ENCODE data around the gene MRPL3.

Gene MRPL3

DNA sequence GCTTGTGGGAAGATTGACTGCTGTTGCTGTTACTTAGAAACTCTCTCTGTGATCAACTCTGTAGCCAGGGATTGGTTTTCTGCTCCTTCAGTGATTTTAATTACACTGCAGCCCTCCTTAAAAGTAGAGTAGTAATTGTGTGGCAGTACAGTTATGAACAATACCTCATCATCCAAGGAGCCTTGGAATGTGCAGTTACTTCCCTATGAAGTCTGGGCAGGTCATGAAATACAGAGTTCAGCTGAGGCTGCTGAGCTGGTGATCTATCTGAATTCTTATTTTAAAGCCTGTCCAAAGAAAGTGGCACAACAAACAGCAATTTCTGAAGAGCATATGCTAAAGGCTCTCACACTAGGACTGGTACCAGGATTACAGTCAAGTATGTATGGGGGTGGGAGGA is 37.4 kb upstream of the MRPL3 start:
- Histone ChIP-seq H3K9me3 (ENCODE audit: control insufficient read depth, insufficient read depth, low read length) (no peaks in the 10 kb centered on the region), H3K27ac (ENCODE audit: low read length) (no peak overlapping the region), H3K4me1 (ENCODE audit: control insufficient read depth, insufficient read depth, low read length) (peaks cover 5% of the 10 kb centered on the region; the same call in 1 of the 2 replicates), H3K4me3 (ENCODE audit: low read length) (no peak overlapping the region), H3K36me3 (ENCODE audit: control insufficient read depth, insufficient read depth, low read length) (no peaks in the 10 kb centered on the region), H3K27me3 (ENCODE audit: control insufficient read depth, insufficient read depth, low read length) (no peaks in the 10 kb centered on the region)
- DNase-seq (ENCODE audit: low read depth, low spot score): no peak

DNA sequence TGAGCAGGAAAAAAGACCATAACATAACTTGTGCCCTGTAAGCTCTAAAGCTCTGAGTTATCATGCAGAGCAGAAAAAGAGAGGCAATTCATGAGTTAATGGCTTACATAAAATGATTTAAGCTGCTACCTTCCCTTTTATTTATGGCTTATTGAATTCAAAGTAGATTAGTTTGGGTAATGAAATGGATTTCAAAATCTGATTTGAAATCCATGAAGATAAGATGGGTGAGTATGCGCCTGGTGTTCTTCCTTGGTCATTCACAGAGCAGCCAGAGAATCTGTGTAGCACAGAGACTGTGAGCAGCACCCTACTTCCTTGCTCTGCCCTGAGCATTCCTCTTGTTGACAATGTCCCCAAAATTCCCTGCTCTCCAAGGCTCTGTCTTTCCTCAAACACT is 36.2 kb upstream of the MRPL3 start:
- Histone ChIP-seq H3K36me3 (ENCODE audit: control insufficient read depth, insufficient read depth, low read length) (no peaks in the 10 kb centered on the region), H3K9me3 (ENCODE audit: control insufficient read depth, insufficient read depth, low read length) (no peaks in the 10 kb centered on the region), H3K27me3 (ENCODE audit: control insufficient read depth, insufficient read depth, low read length) (no peaks in the 10 kb centered on the region), H3K4me1 (ENCODE audit: control insufficient read depth, insufficient read depth, low read length) (peaks cover 5% of the 10 kb centered on the region; the same call in 1 of the 2 replicates), H3K27ac (ENCODE audit: low read length) (no peak overlapping the region), H3K4me3 (ENCODE audit: low read length) (no peak overlapping the region)
- no CpG with 5 or more reads among the region's 1 CpG for WGBS (ENCODE audit: insufficient coverage, insufficient read length)
- no peak for DNase-seq (ENCODE audit: low read depth, low spot score)

DNA sequence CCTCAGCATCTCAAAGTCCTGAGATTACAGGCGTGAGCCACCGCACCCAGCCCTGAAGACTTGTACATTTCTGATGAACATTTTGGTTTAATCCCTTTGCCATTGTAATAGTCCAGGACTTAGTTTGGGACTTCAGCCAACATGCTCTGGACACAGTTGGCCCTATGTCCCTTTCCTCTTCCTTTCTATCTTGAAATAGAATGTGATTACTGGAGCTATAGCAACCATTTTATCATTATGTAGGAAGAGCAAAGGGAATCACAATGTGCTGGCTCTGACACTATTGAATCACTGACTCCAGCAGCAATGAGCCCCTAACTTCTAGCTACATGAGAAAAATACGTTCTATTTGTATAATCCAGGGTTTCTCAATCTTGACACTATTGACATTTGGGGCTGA is 34.8 kb upstream of the MRPL3 start:
- no CpG with 5 or more reads among the region's 3 CpGs for WGBS (ENCODE audit: insufficient coverage, insufficient read length)
- peaks cover 5% of the 10 kb centered on the region; the same call in 1 of the 2 replicates for H3K4me1 ChIP-seq (ENCODE audit: control insufficient read depth, insufficient read depth, low read length)
- no peak overlapping the region for H3K27ac ChIP-seq (ENCODE audit: low read length)
- no peak for DNase-seq (ENCODE audit: low read depth, low spot score)
- no peaks in the 10 kb centered on the region for H3K27me3 ChIP-seq (ENCODE audit: control insufficient read depth, insufficient read depth, low read length)
- no peaks in the 10 kb centered on the region for H3K9me3 ChIP-seq (ENCODE audit: control insufficient read depth, insufficient read depth, low read length)
- no peaks in the 10 kb centered on the region for H3K36me3 ChIP-seq (ENCODE audit: control insufficient read depth, insufficient read depth, low read length)
- H3K4me3 ChIP-seq (ENCODE audit: low read length): no peak overlapping the region

DNA sequence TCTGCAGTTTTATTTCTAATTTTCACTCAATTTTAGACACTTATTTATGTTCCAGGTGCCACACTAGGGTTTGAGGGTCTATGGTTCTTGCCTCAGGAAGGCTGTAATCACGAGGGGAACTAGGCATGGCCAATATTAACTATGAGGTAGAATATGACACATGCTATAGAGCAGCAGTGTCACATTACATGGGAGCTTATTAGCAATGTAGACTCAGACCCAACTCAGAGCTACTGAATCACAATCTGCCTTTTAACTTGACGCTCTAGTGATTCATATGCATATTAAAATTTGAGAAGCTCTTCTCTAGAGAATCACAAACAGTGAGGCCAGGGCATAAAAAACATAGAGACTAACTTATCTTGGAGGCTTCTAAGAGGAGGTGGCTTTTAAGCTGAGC is 32.8 kb upstream of the MRPL3 start:
- no peak for DNase-seq (ENCODE audit: low read depth, low spot score)
- no peaks in the 10 kb centered on the region for H3K27me3 ChIP-seq (ENCODE audit: control insufficient read depth, insufficient read depth, low read length)
- WGBS (ENCODE audit: insufficient coverage, insufficient read length): no CpG with 5 or more reads among the region's 2 CpGs
- H3K4me1 ChIP-seq (ENCODE audit: control insufficient read depth, insufficient read depth, low read length): peaks cover 5% of the 10 kb centered on the region; the same call in 1 of the 2 replicates
- no peaks in the 10 kb centered on the region for H3K9me3 ChIP-seq (ENCODE audit: control insufficient read depth, insufficient read depth, low read length)
- H3K4me3 ChIP-seq (ENCODE audit: low read length): no peak overlapping the region
- H3K27ac ChIP-seq (ENCODE audit: low read length): no peak overlapping the region
- H3K36me3 ChIP-seq (ENCODE audit: control insufficient read depth, insufficient read depth, low read length): no peaks in the 10 kb centered on the region

DNA sequence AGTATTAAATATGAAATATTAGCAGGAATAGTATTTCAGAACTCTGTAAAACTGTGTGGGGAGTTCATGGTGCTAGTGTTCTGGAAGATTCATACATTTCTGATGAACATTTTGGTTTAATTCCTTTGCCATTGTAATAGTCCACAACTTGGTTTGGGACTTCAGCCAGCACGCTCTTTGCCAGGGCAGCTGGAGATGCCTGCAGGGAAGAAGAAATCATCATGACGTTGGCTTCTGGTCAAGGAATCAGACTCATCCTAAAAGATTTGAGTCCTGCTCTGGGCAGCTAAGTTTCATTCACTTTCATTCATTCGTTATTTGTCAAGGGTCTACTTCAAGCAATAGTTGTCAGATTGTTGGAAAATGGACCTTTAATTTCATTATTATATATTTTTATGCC is 32.4 kb upstream of the MRPL3 start:
- H3K4me3 ChIP-seq (ENCODE audit: low read length): no peak overlapping the region
- no peaks in the 10 kb centered on the region for H3K9me3 ChIP-seq (ENCODE audit: control insufficient read depth, insufficient read depth, low read length)
- DNase-seq (ENCODE audit: low read depth, low spot score): no peak
- WGBS (ENCODE audit: insufficient coverage, insufficient read length): no CpG with 5 or more reads among the region's 3 CpGs
- no peaks in the 10 kb centered on the region for H3K36me3 ChIP-seq (ENCODE audit: control insufficient read depth, insufficient read depth, low read length)
- peaks cover 5% of the 10 kb centered on the region; the same call in 1 of the 2 replicates for H3K4me1 ChIP-seq (ENCODE audit: control insufficient read depth, insufficient read depth, low read length)
- H3K27ac ChIP-seq (ENCODE audit: low read length): no peak overlapping the region
- no peaks in the 10 kb centered on the region for H3K27me3 ChIP-seq (ENCODE audit: control insufficient read depth, insufficient read depth, low read length)

DNA sequence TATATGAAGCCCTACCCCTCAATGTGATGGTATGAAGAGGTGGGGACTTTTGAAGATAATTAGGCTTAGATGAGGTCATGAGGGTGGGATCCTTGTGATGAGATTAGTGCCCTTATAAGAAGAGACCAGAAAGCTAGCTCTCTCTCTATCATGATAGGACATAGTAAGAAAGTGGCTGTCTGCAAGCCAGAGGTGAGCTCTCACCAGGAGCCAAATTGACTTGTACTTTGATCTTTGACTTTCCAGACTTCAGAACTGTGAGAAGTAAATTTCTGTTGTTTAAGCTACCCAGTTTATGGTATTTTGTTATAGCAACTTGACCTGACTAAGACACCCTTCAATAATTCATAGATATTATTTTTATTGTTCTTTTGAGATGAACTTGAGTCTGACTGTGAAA is 29.9 kb upstream of the MRPL3 start:
- H3K27me3 ChIP-seq (ENCODE audit: control insufficient read depth, insufficient read depth, low read length): no peaks in the 10 kb centered on the region
- DNase-seq (ENCODE audit: low read depth, low spot score): no peak
- no peaks in the 10 kb centered on the region for H3K36me3 ChIP-seq (ENCODE audit: control insufficient read depth, insufficient read depth, low read length)
- no peak overlapping the region for H3K4me3 ChIP-seq (ENCODE audit: low read length)
- H3K4me1 ChIP-seq (ENCODE audit: control insufficient read depth, insufficient read depth, low read length): peaks cover 5% of the 10 kb centered on the region; the same call in 1 of the 2 replicates
- no peak overlapping the region for H3K27ac ChIP-seq (ENCODE audit: low read length)
- no peaks in the 10 kb centered on the region for H3K9me3 ChIP-seq (ENCODE audit: control insufficient read depth, insufficient read depth, low read length)

DNA sequence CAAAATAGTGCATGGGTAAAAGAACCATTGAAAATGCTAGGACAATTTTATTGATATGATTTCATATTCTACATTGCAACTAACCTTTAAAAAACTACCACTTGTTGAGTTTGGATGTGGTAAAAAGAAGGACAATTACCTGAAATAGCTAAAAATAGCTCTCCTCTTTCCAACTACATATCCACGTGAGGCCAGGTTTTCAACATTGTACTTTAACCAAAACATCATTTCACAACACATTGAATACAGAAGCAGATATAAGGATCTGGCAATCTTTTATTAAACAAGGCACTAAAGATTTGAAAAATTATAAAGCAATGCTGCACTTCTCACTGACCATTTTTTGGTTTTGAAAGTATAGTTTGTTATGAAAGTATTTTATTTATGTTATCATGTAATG is 28.1 kb upstream of the MRPL3 start:
- DNase-seq (ENCODE audit: low read depth, low spot score): no peak
- Histone ChIP-seq H3K4me1 (ENCODE audit: control insufficient read depth, insufficient read depth, low read length) (peaks cover under 1% of the 10 kb centered on the region; the same call in 1 of the 2 replicates), H3K4me3 (ENCODE audit: low read length) (no peak overlapping the region), H3K36me3 (ENCODE audit: control insufficient read depth, insufficient read depth, low read length) (no peaks in the 10 kb centered on the region), H3K27me3 (ENCODE audit: control insufficient read depth, insufficient read depth, low read length) (no peaks in the 10 kb centered on the region), H3K9me3 (ENCODE audit: control insufficient read depth, insufficient read depth, low read length) (no peaks in the 10 kb centered on the region), H3K27ac (ENCODE audit: low read length) (no peak overlapping the region)
- WGBS (ENCODE audit: insufficient coverage, insufficient read length): no CpG with 5 or more reads among the region's 1 CpG

DNA sequence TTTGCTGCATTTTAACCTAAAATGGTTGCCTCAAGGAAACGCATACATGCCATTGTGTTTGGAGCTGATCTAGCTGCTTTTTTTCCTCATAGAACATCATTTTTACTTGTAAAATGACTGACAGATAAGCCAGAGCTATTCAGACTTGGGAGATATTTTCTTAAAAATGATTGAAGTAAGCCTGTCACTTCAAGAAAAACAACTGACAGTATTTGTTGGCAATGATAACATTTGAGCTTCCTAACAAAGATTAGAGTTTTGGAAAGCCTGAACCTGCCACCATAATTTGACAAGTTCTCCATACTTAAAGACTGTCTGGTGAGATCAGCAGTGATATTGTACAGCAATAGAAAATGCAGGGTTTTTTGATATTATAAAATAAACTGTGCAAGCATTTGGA is 27.6 kb upstream of the MRPL3 start:
- Histone ChIP-seq H3K4me3 (ENCODE audit: low read length) (no peak overlapping the region), H3K27me3 (ENCODE audit: control insufficient read depth, insufficient read depth, low read length) (no peaks in the 10 kb centered on the region), H3K27ac (ENCODE audit: low read length) (no peak overlapping the region), H3K4me1 (ENCODE audit: control insufficient read depth, insufficient read depth, low read length) (no peaks in the 10 kb centered on the region), H3K9me3 (ENCODE audit: control insufficient read depth, insufficient read depth, low read length) (no peaks in the 10 kb centered on the region), H3K36me3 (ENCODE audit: control insufficient read depth, insufficient read depth, low read length) (no peaks in the 10 kb centered on the region)
- no CpG with 5 or more reads among the region's 1 CpG for WGBS (ENCODE audit: insufficient coverage, insufficient read length)
- no peak for DNase-seq (ENCODE audit: low read depth, low spot score)

DNA sequence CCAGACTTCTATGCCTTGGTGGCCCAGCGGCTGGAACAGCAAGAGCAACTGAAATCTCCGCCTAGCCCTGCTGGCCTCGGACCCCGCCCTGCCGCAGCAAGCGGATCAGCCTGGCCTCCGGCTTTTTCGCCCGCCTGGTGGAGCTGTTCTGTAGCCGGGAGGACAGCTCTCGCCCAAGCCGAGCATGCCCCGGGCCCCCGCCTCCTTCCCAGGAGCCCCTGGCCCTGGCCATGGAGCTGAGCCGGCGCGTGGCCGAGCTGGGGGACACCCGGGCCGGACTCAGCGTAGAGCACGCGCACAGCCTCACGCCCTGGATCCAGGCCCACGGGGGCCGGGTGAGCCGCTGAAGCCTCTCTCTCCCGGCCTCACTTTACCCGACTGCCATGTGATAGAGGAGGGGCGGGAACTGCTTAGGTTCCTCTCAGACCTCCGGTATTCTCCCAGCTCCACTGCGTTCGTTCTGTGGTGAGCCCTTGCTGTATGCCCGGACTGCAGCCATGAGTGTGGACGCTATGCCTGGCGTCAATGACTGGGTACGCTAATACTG is 24.1 kb upstream of the MRPL3 start:
- WGBS (ENCODE audit: insufficient coverage, insufficient read length): no CpG with 5 or more reads among the region's 37 CpGs

DNA sequence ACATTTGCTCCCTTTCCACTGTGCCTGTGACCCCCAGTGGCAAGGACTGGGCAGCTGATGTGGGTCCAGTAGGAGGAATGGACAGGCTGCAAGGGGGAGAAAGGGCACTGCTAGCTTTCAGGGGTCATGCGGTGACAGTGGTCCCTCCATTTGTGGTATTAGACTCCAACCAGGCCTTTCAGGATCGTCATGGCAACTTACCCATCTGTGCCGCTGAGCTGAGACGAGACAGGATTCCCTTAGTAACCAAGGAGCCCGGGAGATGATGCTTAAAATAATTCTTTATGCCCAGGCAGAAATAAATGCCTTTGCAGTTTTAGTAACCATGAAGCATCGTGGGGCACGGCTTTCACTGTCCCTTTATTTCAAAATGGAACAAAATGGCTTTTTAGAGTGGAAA is 15.9 kb upstream of the MRPL3 start:
- Histone ChIP-seq H3K4me3 (ENCODE audit: low read length) (no peak overlapping the region), H3K27me3 (ENCODE audit: control insufficient read depth, insufficient read depth, low read length) (no peaks in the 10 kb centered on the region), H3K4me1 (ENCODE audit: control insufficient read depth, insufficient read depth, low read length) (no peaks in the 10 kb centered on the region), H3K36me3 (ENCODE audit: control insufficient read depth, insufficient read depth, low read length) (no peaks in the 10 kb centered on the region), H3K27ac (ENCODE audit: low read length) (no peak overlapping the region), H3K9me3 (ENCODE audit: control insufficient read depth, insufficient read depth, low read length) (no peaks in the 10 kb centered on the region)
- WGBS (ENCODE audit: insufficient coverage, insufficient read length): no CpG with 5 or more reads among the region's 7 CpGs
- DNase-seq (ENCODE audit: low read depth, low spot score): no peak

More for the DNA sequence above, 24.1 kb upstream of the MRPL3 start:
- peak; percentile 20 for DNase-seq (ENCODE audit: low read depth, low spot score)
- Histone ChIP-seq H3K9me3 (ENCODE audit: control insufficient read depth, insufficient read depth, low read length) (no peaks in the 10 kb centered on the region), H3K27ac (ENCODE audit: low read length) (no peak overlapping the region), H3K4me1 (ENCODE audit: control insufficient read depth, insufficient read depth, low read length) (no peaks in the 10 kb centered on the region), H3K4me3 (ENCODE audit: low read length) (no peak overlapping the region), H3K27me3 (ENCODE audit: control insufficient read depth, insufficient read depth, low read length) (no peaks in the 10 kb centered on the region), H3K36me3 (ENCODE audit: control insufficient read depth, insufficient read depth, low read length) (no peaks in the 10 kb centered on the region)

DNA sequence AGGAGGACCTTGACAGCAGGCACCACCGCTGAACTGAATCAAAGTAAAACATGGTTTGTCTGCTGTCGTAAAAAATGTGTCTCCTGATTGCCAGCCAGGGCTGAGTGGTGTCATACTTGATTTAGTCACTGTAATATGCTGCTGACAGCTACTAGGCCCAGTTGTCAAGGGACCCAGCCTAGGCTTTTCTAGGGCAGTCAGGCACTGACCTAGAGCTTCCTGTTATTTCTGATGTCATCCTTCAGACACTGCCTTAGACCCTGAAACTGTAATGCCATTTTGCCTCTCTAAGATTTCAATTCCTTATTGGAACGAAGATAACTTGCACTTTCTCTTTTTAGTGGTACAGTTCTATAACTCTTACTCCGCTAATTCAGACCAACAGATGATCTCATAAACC is 2.6 kb upstream of the MRPL3 start:
- no peak for DNase-seq (ENCODE audit: low read depth, low spot score)
- Histone ChIP-seq H3K27me3 (ENCODE audit: control insufficient read depth, insufficient read depth, low read length) (no peaks in the 10 kb centered on the region), H3K27ac (ENCODE audit: low read length) (no peak overlapping the region), H3K9me3 (ENCODE audit: control insufficient read depth, insufficient read depth, low read length) (no peaks in the 10 kb centered on the region), H3K4me1 (ENCODE audit: control insufficient read depth, insufficient read depth, low read length) (no peaks in the 10 kb centered on the region), H3K36me3 (ENCODE audit: control insufficient read depth, insufficient read depth, low read length) (peaks cover 3% of the 10 kb centered on the region; the same call in 1 of the 2 replicates), H3K4me3 (ENCODE audit: low read length) (no peak overlapping the region)
- 100% methylated on average over 1 of the region's 4 CpGs for WGBS (ENCODE audit: insufficient coverage, insufficient read length)

All from iPS DF 6.9 (cell line).